HG03432 (cell line): ENCODE data around the gene ELOVL2.
"Not testable (repeated sequence)": the region's sequence is repeated elsewhere in the genome, so short reads cannot be mapped to it uniquely, and the experiment has no call there.

Source experiments
- ATAC-seq: cut with Tn5 transposase; IDR thresholded peaks from one replicate; pipeline ENCODE4 v1.9.1; 2021; ENCODE audit warnings: mild to moderate bottlenecking, moderate library complexity; ENCODE audit not compliant: unreplicated experiment

ELOVL2 gene

GRCh38 chr6:10993896-10994295 is 50.2 kb downstream of the ELOVL2 start:
- ATAC-seq: no peak

- no peak for ATAC-seq
These were observed 53.0 kb downstream of the ELOVL2 start for GRCh38 chr6:10991115-10991514.

- no peak for ATAC-seq
These were observed 54.5 kb downstream of the ELOVL2 start for GRCh38 chr6:10989587-10989986.

- not testable (repeated sequence) for ATAC-seq
These were observed 59.1 kb downstream of the ELOVL2 start for GRCh38 chr6:10984959-10985358.

GRCh38 chr6:10981409-10981808 is 62.7 kb downstream of the ELOVL2 start:
- ATAC-seq: no peak

- no peak for ATAC-seq
These were observed 64.5 kb downstream of the ELOVL2 start for GRCh38 chr6:10979603-10980002.

- no peak for ATAC-seq
These were observed 66.7 kb downstream of the ELOVL2 start for GRCh38 chr6:10977231-10977968.

GRCh38 chr6:10976571-10976970 is 67.5 kb downstream of the ELOVL2 start:
- ATAC-seq: no peak

GRCh38 chr6:10972196-10972595 is 71.9 kb downstream of the ELOVL2 start:
- no peak for ATAC-seq

GRCh38 chr6:10970731-10971130 is 73.4 kb downstream of the ELOVL2 start:
- no peak for ATAC-seq

- no peak for ATAC-seq
These were observed 75.3 kb downstream of the ELOVL2 start for GRCh38 chr6:10968776-10969175.

- ATAC-seq: peak; percentile 95
These were observed 79.4 kb downstream of the ELOVL2 start for GRCh38 chr6:10964684-10965083.

- ATAC-seq: no peak
These were observed 81.0 kb downstream of the ELOVL2 start for GRCh38 chr6:10963113-10963512.

- ATAC-seq: peak; percentile 64
These were observed 81.4 kb downstream of the ELOVL2 start for GRCh38 chr6:10962673-10963072.

- no peak for ATAC-seq
These were observed 82.3 kb downstream of the ELOVL2 start for GRCh38 chr6:10961837-10962236.

- no peak for ATAC-seq
These were observed 83.9 kb downstream of the ELOVL2 start for GRCh38 chr6:10960171-10960570.

- ATAC-seq: no peak
These were observed 86.7 kb downstream of the ELOVL2 start for GRCh38 chr6:10957414-10957886.

- ATAC-seq: no peak
These were observed 87.3 kb downstream of the ELOVL2 start for GRCh38 chr6:10956776-10957175.

- peak; percentile 90 for ATAC-seq
These were observed 89.5 kb downstream of the ELOVL2 start for GRCh38 chr6:10954590-10955010.

- ATAC-seq: peak; percentile 49
These were observed 92.3 kb downstream of the ELOVL2 start for GRCh38 chr6:10951675-10952282.

GRCh38 chr6:10949579-10950490 is 94.3 kb downstream of the ELOVL2 start:
- no peak for ATAC-seq
